Measurements from ENCODE around the gene VMAC.

VMAC gene

GRCh38 chr19:5953030-5953589 lies 48.4 kb downstream of the VMAC start:
- no peak for DNase-seq (ENCODE audit: low read depth)

GRCh38 chr19:5953680-5954213 lies 49.1 kb downstream of the VMAC start:
- peak; percentile 15 for DNase-seq (ENCODE audit: low read depth)

- no peak for DNase-seq (ENCODE audit: low read depth)
These were observed 49.6 kb downstream of the VMAC start for GRCh38 chr19:5954293-5954692.

- DNase-seq (ENCODE audit: low read depth): no peak
These were observed 50.9 kb downstream of the VMAC start for GRCh38 chr19:5955636-5955935.

- no peak for DNase-seq (ENCODE audit: low read depth)
These were observed 51.7 kb downstream of the VMAC start for GRCh38 chr19:5956323-5956722.

GRCh38 chr19:5956728-5957127 lies 52.1 kb downstream of the VMAC start:
- DNase-seq (ENCODE audit: low read depth): no peak

GRCh38 chr19:5957170-5957569 lies 52.5 kb downstream of the VMAC start:
- DNase-seq (ENCODE audit: low read depth): no peak

GRCh38 chr19:5958074-5958850 lies 53.6 kb downstream of the VMAC start:
- no peak for DNase-seq (ENCODE audit: low read depth)

- DNase-seq (ENCODE audit: low read depth): no peak
These were observed 54.1 kb downstream of the VMAC start for GRCh38 chr19:5958851-5959122.

- no peak for DNase-seq (ENCODE audit: low read depth)
These were observed 54.8 kb downstream of the VMAC start for GRCh38 chr19:5959260-5960004.
